Adrenal gland (tissue), 12 donors: ENCODE data around the gene PTX4. TPM values are rescaled to one million over a fixed set of nuclear protein-coding genes. Genes with fewer than 3 reads are reported as not detected.

Experiments
- DNase-seq, 7 donors: peaks; one replicate each; pipeline ENCODE4 v3.0.0-alpha.2; 2019 to 2020
- H3K27ac ChIP-seq, 5 donors: fragments of 200-600 bp; sonication (generic) in 4 of 5; 1 replicate in 3 of 5; 2 replicates in 2 of 5; pipeline versions ENCODE4 v1.5.1 to v1.8.0; 2016 to 2020; ENCODE audit warnings: mild to moderate bottlenecking in 1 of 5
- H3K27me3 ChIP-seq: fragments of 200-600 bp; 2 replicates; pipeline ENCODE4 v1.8.0; 2021
- H3K36me3 ChIP-seq, 2 donors: fragments of 200-600 bp; replicated peaks in 1 of 2; 1 replicate in 1 of 2; 2 replicates in 1 of 2; pipeline versions ENCODE4 v1.5.1 to v1.8.0; 2018 to 2022
- H3K4me1 ChIP-seq, 2 donors: fragments of 200-600 bp; replicated peaks in 1 of 2; 1 replicate in 1 of 2; 2 replicates in 1 of 2; pipeline versions ENCODE4 v1.5.1 to v1.8.0; 2018 to 2021
- H3K4me3 ChIP-seq, 4 donors: fragments of 200-600 bp; sonication (generic) in 3 of 4; one replicate each; pipeline ENCODE4 v1.5.1; 2016 to 2018
- H3K9me3 ChIP-seq, 3 donors: fragments of 200-600 bp; sonication (generic) in 1 of 3; replicated peaks in 1 of 3; 1 replicate in 2 of 3; 2 replicates in 1 of 3; pipeline versions ENCODE4 v1.5.1 to v1.8.0; 2016 to 2021
- CTCF ChIP-seq, 6 experiments: fragments of 450-650 bp in 4 of 6; fragments of 200-600 bp in 2 of 6; sonication (generic) in 1 of 6; IDR thresholded peaks; 1 replicate in 5 of 6; 2 replicates in 1 of 6; pipeline versions ENCODE4 v1.5.1 to v1.8.0; 2016 to 2021; ENCODE audit warnings: antibody characterized with exemption in 6 of 6, mild to moderate bottlenecking in 2 of 6, moderate library complexity in 1 of 6
- POLR2A ChIP-seq, 2 donors: fragments of 450-650 bp; IDR thresholded peaks; one replicate each; pipeline ENCODE4 v1.6.1; 2017; ENCODE audit warnings: antibody characterized with exemption in 2 of 2, mild to moderate bottlenecking in 2 of 2, moderate library complexity in 1 of 2
- WGBS, 4 donors: extraction: QIAGEN DNeasy Blood & Tissue Kit in 2 of 4; methylation state at CpG; one replicate each; pipeline versions ENCODE4 v1.1.5 to v1.1.7; 2013 to 2017; 5-methylcytosine and 5-hydroxymethylcytosine counted together
- intact Hi-C, 2 donors: fragments of 100-400 bp; cut with DNase I; formaldehyde crosslinking; loops; one replicate each; pipeline versions ENCODE4 v1.14.1 to v1.15.0; 2022 to 2023
- polyA plus RNA-seq, 3 donors: library from polyadenylated mRNA; stranded (reverse); fragments of 200-250 nt in 2 of 3; fragments of 350-450 nt in 1 of 3; fragmentation: Illumina TruSeq in 1 of 3; extraction: RNeasy Lipid Tissue Mini Kit (QIAGEN cat#74804) in 1 of 3; gene quantifications; one replicate each; pipeline ENCODE4 v1.2.3, GENCODE V29; 2013 to 2014
- total RNA-seq, 9 donors: library from RNA; depleted of rRNA in 4 of 9; stranded (reverse); fragments of >200 nt in 4 of 9; fragments of 120-200 nt in 1 of 9; fragmentation: NEBNext Ultra II Directional in 1 of 9; extraction: Animal tissue kit (Norgen Biotek cat#: 25700) in 1 of 9; gene quantifications; one replicate each; pipeline versions ENCODE4 v1.1.0 to v1.2.4, GENCODE V29; 2013 to 2023
- donor health status: healthy with polysubstance abuse.
- donor health status: Bipolar disorder and iron deficiency.
- donor health status: DM: yes; HTN: yes; CAD: no.
- donor health status: DM: no; HTN: no; CAD: no.
- donor health status: DM: no; HTN: no; CAD: no.
- donor health status: DM: yes; HTN: yes; CAD: no.

Gene PTX4
- total and polyA plus RNA-seq, 12 donors = 0.16 to 1.4 (median 0.57) TPM; not detected in 4

DNA sequence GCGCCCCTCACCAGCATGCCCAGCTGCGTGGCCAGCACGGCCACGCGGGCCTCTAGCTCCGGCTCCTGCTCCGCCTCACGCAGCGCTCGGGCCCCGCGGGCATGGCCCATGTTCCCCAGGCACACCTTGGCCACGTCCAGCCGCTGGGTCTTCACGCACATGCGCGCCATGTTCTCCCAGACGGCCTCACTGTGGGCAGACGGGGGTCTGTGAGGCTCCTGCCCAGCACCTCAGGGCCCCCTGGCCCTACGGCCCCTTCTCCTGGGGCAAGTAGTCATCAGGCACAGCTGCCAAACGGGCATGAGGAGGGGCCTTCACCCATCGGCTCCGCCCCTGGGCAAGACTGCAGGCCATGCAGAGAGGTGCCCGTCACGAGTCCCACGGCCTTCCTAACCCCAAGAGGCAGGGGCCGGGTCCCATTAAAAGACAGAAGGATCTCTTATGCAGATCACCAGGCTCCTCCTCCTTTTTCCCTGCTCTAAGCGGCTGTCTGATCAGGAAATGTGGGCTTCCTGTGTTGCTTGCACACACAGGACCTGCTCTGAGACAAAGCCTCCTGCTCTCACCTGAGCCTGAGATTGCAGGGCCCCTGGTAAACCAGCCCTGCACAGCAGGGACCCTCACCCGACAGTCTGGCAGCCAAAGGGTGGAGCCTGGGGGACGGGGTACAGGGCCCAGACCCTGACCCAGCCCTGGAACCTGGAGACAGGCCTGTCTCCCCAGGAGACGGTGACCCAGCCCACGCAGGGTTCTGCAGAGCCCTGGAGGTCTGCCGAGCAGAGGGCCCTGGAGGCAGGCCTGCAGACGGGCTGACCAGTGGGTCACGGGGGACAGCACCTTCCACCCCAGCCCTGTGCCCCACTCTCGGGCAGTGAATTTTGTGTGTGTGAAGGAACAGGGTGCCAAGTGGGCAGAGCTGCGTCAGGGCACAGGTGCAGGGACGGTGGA lies 38.1 kb upstream of the PTX4 start:
- DNase-seq = no peak
- Histone ChIP-seq H3K9me3 (no peaks in the 10 kb centered on the region), H3K27ac (peak overlapping the region in 2 of 5 donors; percentile 67 to 77), H3K36me3 (no peaks in the 10 kb centered on the region), H3K27me3 (no peaks in the 10 kb centered on the region), H3K4me3 (no peak overlapping the region), H3K4me1 (peaks cover 13 to 27% of the 10 kb centered on the region in 2 donors)
- no peak for TF ChIP-seq POLR2A (IDR thresholded peaks at IDR 0.05)
- TF ChIP-seq CTCF (IDR thresholded peaks at IDR 0.05) = no peak
- intact Hi-C loops = no loop called here
- 82 to 88% (median 86%) methylated on average over 21 to 38 of the region's 38 CpGs for WGBS, 4 donors

DNA sequence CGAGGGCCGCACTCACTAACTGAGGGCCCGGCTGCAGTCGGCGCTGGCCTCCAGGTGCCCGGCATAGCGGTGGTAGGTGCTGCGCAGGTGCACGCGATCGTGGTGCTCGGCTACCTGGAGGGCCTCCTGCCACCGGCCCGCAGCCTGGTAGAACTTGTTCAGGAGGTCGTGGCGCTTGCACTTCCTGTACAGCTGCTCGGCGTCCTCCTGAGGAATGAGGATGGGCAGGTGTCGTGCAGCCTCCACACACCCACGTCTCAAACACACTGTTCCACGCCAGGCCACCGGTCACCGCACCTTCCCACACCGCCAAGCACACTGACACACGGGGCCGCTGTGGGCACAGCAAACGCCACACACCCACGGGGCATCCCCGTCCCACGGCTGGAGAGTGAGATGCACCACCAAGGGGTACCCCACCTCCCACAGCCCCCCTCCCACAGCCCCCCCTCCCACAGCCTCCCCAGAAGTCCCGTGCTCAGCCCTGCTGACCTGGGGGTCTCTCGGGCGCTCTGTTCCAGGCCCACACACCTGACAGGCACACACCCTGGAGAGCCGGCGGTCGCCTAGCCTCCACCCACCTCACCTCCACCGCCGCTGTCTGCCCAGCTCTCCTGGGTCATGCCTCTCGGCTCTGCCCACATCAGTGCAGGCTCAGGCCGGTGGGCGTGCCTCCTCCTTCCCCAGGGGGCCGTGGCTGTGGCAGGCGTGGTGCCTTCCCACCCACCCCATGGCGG lies 37.3 kb upstream of the PTX4 start:
- TF ChIP-seq POLR2A (IDR thresholded peaks at IDR 0.05) = no peak
- TF ChIP-seq CTCF (IDR thresholded peaks at IDR 0.05) = no peak
- WGBS, 4 donors = 90 to 93% (median 92%) methylated on average over 19 to 44 of the region's 44 CpGs
- H3K4me3 ChIP-seq = no peak overlapping the region
- H3K27ac ChIP-seq = no peak overlapping the region
- H3K36me3 ChIP-seq = no peaks in the 10 kb centered on the region
- peaks cover 13 to 20% of the 10 kb centered on the region in 2 donors for H3K4me1 ChIP-seq
- intact Hi-C loops = no loop called here
- no peak for DNase-seq
- H3K9me3 ChIP-seq = no peaks in the 10 kb centered on the region
- no peaks in the 10 kb centered on the region for H3K27me3 ChIP-seq

DNA sequence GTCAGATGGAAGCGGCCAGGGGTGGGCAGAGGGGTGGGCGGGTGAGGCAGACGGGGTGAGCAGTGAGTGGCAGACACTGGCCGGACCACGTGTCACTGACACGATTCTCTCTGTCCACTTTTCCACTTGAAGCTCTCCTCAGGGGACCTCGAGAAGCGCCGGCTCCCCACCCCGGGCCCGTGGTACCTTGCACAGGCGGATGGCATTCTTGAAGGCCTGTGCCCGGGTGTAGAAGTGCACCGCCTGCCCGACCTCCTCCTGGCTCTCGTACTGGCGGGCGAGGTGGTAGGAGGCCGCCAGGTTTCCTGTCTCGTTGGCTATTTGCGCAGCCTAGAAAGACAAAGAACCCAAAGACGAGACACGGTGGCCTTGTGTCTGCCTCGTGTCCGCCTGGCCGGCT lies 35.6 kb upstream of the PTX4 start:
- 92 to 98% (median 93%) methylated on average over 17 to 26 of the region's 26 CpGs for WGBS, 4 donors
- Histone ChIP-seq H3K27ac (no peak overlapping the region), H3K4me3 (no peak overlapping the region), H3K27me3 (no peaks in the 10 kb centered on the region), H3K9me3 (no peaks in the 10 kb centered on the region), H3K4me1 (peaks cover 13 to 16% of the 10 kb centered on the region in 2 donors), H3K36me3 (peaks cover 0 to 11% of the 10 kb centered on the region in 2 donors)
- intact Hi-C loops = no loop called here
- no peak for DNase-seq
- TF ChIP-seq POLR2A (IDR thresholded peaks at IDR 0.05) = no peak
- no peak for TF ChIP-seq CTCF (IDR thresholded peaks at IDR 0.05)

DNA sequence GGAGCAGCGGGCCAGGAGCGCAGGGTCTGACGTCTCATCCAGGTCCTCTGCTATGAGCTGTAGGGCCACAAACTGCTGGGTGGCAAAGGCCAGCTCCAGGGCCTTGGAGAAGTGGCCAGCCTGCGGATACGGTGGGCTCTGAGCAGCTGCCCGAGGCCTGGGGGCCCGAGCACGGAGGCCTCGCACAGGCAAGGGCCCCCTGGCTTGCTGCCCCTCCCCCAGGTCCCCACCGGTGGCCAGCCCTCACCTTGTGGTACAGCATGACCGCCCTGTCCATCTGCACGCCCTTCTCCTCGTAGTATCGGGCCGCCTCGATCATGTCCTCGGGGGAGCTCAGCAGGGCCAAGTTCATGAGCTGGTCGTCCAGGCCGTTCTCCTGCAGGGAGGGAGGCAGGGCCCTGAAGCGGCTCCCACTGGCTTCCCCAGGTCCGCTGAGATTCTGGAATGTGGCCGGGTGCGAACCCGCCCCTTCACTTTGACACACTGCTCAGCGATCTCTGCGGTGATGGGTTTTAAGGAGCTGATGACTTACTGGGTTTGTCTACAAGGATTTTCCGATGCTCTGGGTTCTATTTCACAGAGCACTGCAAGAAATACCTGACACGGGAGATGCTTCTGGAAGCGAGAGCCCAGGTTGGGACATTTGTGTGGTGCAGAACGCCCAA lies 35.0 kb upstream of the PTX4 start:
- H3K4me1 ChIP-seq = peaks cover 13% of the 10 kb centered on the region in 2 donors
- 93 to 98% (median 95%) methylated on average over 17 to 30 of the region's 30 CpGs for WGBS, 4 donors
- DNase-seq = no peak
- H3K4me3 ChIP-seq = no peak overlapping the region
- no peak overlapping the region for H3K27ac ChIP-seq
- TF ChIP-seq POLR2A (IDR thresholded peaks at IDR 0.05) (no peak), CTCF (IDR thresholded peaks at IDR 0.05) (no peak)
- no peaks in the 10 kb centered on the region for H3K9me3 ChIP-seq
- intact Hi-C loops = no loop called here
- H3K36me3 ChIP-seq = peaks cover 0 to 11% of the 10 kb centered on the region in 2 donors
- H3K27me3 ChIP-seq = no peaks in the 10 kb centered on the region
